Thoracic aorta (tissue), 2 donors: ENCODE data around the gene RABL6. TPM values are rescaled to one million over a fixed set of nuclear protein-coding genes. Genes with fewer than 3 reads are reported as not detected.
"Not testable (repeated sequence)": the region's sequence is repeated elsewhere in the genome, so short reads cannot be mapped to it uniquely, and the experiment has no call there.

ENCODE experiments used
- ATAC-seq: fragments of 150-250 bp; one replicate; pipeline ENCODE4 v1.8.0; 2017; ENCODE audit warnings: low read depth; ENCODE audit not compliant: insufficient number of reproducible peaks, low FRiP score
- DNase-seq: peaks from one replicate; pipeline ENCODE4 v3.0.0-alpha.2; 2020; ENCODE audit warnings: low spot score
- H3K27ac ChIP-seq, 2 donors: fragments of 200-600 bp; sonication (generic); 1 replicate in 1 of 2; 2 replicates in 1 of 2; pipeline ENCODE4 v1.5.1; 2016; ENCODE audit warnings: mild to moderate bottlenecking in 2 of 2, moderate library complexity in 2 of 2
- H3K27me3 ChIP-seq: fragments of 200-600 bp; sonication (generic); replicated peaks from 2 replicates; pipeline ENCODE4 v1.6.0; 2016; ENCODE audit warnings: mild to moderate bottlenecking; ENCODE audit not compliant: insufficient read depth
- H3K36me3 ChIP-seq: fragments of 200-600 bp; sonication (generic); one replicate; pipeline ENCODE4 v1.5.1; 2016
- H3K4me1 ChIP-seq, 2 donors: fragments of 200-600 bp; sonication (generic); 1 replicate in 1 of 2; 2 replicates in 1 of 2; pipeline versions ENCODE4 v1.5.1 to v1.6.0; 2016; ENCODE audit warnings: low read depth in 2 of 2, mild to moderate bottlenecking in 1 of 2; ENCODE audit not compliant: control insufficient read depth in 1 of 2
- H3K4me3 ChIP-seq: fragments of 200-600 bp; sonication (generic); 2 replicates; pipeline ENCODE4 v1.5.1; 2016; ENCODE audit warnings: mild to moderate bottlenecking
- H3K9me3 ChIP-seq: fragments of 200-600 bp; sonication (generic); 2 replicates; pipeline ENCODE4 v1.5.1; 2016
- total RNA-seq, 2 donors: library from RNA; depleted of rRNA; stranded (reverse); fragments of >200 nt; gene quantifications; one replicate each; pipeline versions ENCODE4 v1.1.0 to v1.2.3, GENCODE V29; 2016
- TF ChIP-seq, protein P1 (sequence below): fragments of 200-600 bp; sonication (generic); IDR thresholded peaks from one replicate; pipeline ENCODE4 v1.5.1; 2019; ENCODE audit warnings: antibody characterized with exemption

Gene RABL6
- total RNA-seq, 2 donors from 2014 or later = 61.7 to 86.2 TPM

DNA sequence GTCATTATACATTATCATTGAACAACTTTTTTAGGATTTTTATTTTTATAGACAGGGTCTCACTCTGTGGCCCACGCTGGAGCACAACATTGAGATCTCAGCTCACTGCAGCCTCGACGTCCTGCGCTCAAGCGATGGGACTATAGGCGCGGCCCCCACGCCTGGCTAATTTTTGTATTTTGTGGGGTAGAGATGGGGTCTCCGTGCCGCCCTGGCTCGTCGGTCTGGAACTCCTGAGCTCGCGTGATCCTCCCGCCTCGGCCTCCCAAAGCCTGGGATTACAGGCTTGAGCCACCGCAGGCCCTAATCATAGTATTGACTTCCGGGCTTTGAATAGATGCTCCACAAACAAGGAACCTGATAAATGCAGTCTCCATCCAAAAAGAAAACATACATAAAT, 59.7 kb downstream of the RABL6 start:
- peaks cover 11% of the 10 kb centered on the region for H3K36me3 ChIP-seq
- TF ChIP-seq, protein P1, sequence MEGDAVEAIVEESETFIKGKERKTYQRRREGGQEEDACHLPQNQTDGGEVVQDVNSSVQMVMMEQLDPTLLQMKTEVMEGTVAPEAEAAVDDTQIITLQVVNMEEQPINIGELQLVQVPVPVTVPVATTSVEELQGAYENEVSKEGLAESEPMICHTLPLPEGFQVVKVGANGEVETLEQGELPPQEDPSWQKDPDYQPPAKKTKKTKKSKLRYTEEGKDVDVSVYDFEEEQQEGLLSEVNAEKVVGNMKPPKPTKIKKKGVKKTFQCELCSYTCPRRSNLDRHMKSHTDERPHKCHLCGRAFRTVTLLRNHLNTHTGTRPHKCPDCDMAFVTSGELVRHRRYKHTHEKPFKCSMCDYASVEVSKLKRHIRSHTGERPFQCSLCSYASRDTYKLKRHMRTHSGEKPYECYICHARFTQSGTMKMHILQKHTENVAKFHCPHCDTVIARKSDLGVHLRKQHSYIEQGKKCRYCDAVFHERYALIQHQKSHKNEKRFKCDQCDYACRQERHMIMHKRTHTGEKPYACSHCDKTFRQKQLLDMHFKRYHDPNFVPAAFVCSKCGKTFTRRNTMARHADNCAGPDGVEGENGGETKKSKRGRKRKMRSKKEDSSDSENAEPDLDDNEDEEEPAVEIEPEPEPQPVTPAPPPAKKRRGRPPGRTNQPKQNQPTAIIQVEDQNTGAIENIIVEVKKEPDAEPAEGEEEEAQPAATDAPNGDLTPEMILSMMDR = no peak
- DNase-seq = no peak
- no peak for ATAC-seq
- no peak overlapping the region for H3K27ac ChIP-seq
- no peak overlapping the region for H3K4me3 ChIP-seq
- peaks cover 14 to 29% of the 10 kb centered on the region in 2 donors for H3K4me1 ChIP-seq
- no peaks in the 10 kb centered on the region for H3K9me3 ChIP-seq
- H3K27me3 ChIP-seq = no peaks in the 10 kb centered on the region

DNA sequence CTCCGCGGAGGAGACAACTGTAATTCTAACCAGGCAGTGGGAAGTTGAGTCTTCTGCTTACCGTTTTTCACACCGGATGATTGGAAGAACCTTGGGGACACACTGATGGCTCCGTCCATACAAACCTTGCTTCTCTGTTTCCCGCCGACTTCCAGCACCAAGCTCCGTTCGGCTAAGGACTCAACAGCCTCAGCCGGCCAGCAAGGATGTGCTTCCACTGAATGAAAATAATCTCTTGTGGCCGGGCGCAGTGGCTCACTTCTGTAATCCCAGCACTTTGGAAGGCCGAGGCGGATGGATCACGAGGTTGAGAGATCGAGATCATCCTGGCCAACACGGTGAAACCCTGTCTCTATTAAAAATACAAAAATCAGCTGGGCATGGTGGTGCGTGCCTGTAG, 60.2 kb downstream of the RABL6 start:
- Histone ChIP-seq H3K27ac (no peak overlapping the region), H3K36me3 (peaks cover 7% of the 10 kb centered on the region)
- no peak for DNase-seq

DNA sequence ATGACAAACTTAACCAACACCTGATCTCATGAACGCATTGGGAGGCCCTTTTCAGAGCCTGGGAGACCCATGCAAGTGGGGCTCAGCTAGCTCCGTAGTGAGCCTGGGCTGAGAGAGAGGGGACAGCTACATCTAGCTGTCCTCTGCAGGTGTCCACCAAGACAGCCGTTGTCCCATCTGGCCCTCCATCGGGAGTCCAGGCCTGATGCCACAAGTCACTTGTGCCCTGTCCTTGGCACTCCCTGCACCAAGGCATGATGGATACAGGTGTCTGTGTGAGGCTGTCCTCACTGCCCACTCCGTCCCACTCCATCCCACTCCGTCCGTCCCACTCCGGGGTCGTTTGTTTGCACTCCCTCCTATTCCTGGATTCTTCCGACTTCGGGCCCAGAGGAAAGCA, 60.9 kb downstream of the RABL6 start:
- Histone ChIP-seq H3K4me1 (peaks cover 14 to 23% of the 10 kb centered on the region in 2 donors), H3K36me3 (no peaks in the 10 kb centered on the region)

More for the DNA sequence above, 60.2 kb downstream of the RABL6 start:
- no peaks in the 10 kb centered on the region for H3K27me3 ChIP-seq
- TF ChIP-seq, protein P1 = no peak
- H3K9me3 ChIP-seq = no peaks in the 10 kb centered on the region
- H3K4me1 ChIP-seq = peaks cover 14 to 29% of the 10 kb centered on the region in 2 donors
- no peak overlapping the region for H3K4me3 ChIP-seq
- ATAC-seq = no peak

DNA sequence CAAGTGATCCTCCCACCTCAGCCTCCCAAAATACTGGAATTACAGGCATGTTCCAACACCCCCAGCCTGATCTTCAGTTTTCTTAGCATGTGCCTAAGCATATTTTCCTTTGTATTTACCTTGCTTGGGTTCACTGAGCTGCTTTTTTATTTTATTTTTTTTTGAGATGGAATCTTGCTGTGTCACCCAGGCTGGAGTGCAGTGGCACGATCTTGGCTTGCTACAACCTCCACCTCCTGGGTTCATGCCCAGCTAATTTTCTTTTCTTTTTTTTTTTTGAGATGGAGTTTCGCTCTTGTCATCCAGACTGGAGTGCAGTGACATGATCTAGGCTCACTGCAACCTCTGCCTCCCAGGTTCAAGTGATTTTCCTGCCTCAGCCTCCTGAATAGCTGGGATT, 61.9 kb downstream of the RABL6 start:
- not testable (repeated sequence) for H3K36me3 ChIP-seq, H3K9me3 ChIP-seq, DNase-seq, H3K4me3 ChIP-seq, H3K27me3 ChIP-seq, ATAC-seq, H3K27ac ChIP-seq
- peaks cover 13 to 16% of the 10 kb centered on the region in 2 donors for H3K4me1 ChIP-seq

More for the DNA sequence above, 60.9 kb downstream of the RABL6 start:
- ATAC-seq (no peak), DNase-seq (no peak)
- H3K4me3 ChIP-seq = no peak overlapping the region
- no peak overlapping the region for H3K27ac ChIP-seq
- TF ChIP-seq, protein P1 = no peak
- H3K9me3 ChIP-seq = no peaks in the 10 kb centered on the region
- no peaks in the 10 kb centered on the region for H3K27me3 ChIP-seq

DNA sequence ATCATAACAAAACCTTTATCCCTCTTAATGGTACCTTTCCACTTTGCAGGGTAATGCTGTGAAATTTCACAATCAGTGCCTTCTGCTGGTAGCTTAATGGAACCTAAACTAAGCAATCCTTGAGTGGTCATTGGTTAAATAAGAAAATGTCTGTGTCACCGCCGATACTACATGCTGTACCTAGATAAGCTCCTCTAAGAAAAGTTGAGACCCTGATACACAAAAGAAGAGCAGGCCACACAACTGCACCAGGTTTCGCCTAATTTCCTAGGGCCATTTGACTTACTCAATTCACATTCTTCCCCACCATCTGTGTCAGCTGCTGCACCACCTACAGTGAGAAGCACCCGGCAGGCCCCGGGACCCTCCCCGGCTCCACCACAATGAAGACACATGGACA, 67.4 kb downstream of the RABL6 start:
- H3K27ac ChIP-seq = no peak overlapping the region
- ATAC-seq (no peak), DNase-seq (no peak)
- no peaks in the 10 kb centered on the region for H3K9me3 ChIP-seq
- H3K36me3 ChIP-seq = no peaks in the 10 kb centered on the region
- TF ChIP-seq, protein P1 = no peak
- no peaks in the 10 kb centered on the region for H3K4me1 ChIP-seq
- H3K27me3 ChIP-seq = no peaks in the 10 kb centered on the region
- no peak overlapping the region for H3K4me3 ChIP-seq

DNA sequence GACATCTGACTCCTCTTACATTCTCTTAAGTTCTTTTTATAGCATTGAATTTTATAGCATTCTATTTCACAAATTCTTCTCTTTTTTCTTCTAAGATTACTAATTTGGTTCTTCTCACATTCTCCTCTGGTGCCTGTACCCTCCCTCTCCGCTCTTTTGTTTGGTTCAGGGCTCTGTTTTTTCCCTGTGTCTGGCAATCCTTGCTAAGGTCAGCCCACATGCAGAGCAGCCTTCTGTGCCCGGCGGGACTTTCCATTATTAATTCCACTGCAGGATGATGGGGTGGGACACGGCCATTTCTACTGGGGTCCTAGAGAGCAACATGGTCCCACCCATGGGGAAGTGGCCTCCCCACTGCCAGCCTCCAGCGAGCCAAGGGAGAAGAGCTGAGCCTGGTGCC, 68.7 kb downstream of the RABL6 start:
- ATAC-seq (no peak), DNase-seq (no peak)
- Histone ChIP-seq H3K4me3 (no peak overlapping the region), H3K27ac (no peak overlapping the region), H3K27me3 (no peaks in the 10 kb centered on the region), H3K9me3 (no peaks in the 10 kb centered on the region), H3K4me1 (no peaks in the 10 kb centered on the region), H3K36me3 (no peaks in the 10 kb centered on the region)
- TF ChIP-seq, protein P1 = no peak
